22Rv1 (cell line): ENCODE measurements around the gene ZNF410.

ENCODE experiments used
- CTCF ChIP-seq: fragments of 450-650 bp; IDR thresholded peaks from 2 replicates; pipeline ENCODE4 v1.5.1; 2017; ENCODE audit warnings: mild to moderate bottlenecking
- ZFX ChIP-seq: fragments of 450-650 bp; IDR thresholded peaks from 2 replicates; pipeline ENCODE4 v1.6.1; 2017; ENCODE audit warnings: antibody characterized with exemption, borderline replicate concordance

- no peak for TF ChIP-seq CTCF
- TF ChIP-seq ZFX = no peak
Observed at GRCh38 chr14:73942180-73942579, 55.5 kb downstream of the ZNF410 start.
